Endothelial cell of umbilical vein (primary cell): ENCODE data around the gene C6orf163.

Experiments used
- CTCF ChIP-seq, 2 donors: IDR thresholded peaks; 1 replicate in 1 of 2; 2 replicates in 1 of 2; pipeline ENCODE4 v1.5.1; 2011; ENCODE audit warnings: low read length in 2 of 2, mild to moderate bottlenecking in 2 of 2, moderate library complexity in 2 of 2, control low read depth in 1 of 2, inconsistent platforms in 1 of 2, low read depth in 1 of 2; ENCODE audit not compliant: insufficient read depth in 1 of 2; ENCODE audit errors: extremely low read depth in 1 of 2
- FOS ChIP-seq: IDR thresholded peaks from 2 replicates; pipeline ENCODE4 v1.6.1; 2011; ENCODE audit warnings: mild to moderate bottlenecking, low read length, moderate library complexity, borderline replicate concordance; ENCODE audit not compliant: insufficient read depth
- GATA2 ChIP-seq: IDR thresholded peaks from 2 replicates; pipeline ENCODE4 v1.7.0; 2011; ENCODE audit warnings: low read depth, mild to moderate bottlenecking, moderate library complexity, mixed read lengths, low read length; ENCODE audit not compliant: insufficient read length, insufficient read depth

GRCh38 chr6:87376643-87377042 is 32.0 kb downstream of the C6orf163 start:
- TF ChIP-seq CTCF (IDR thresholded peaks at IDR 0.05; ENCODE audit: extremely low read depth in 1 of 2, insufficient read depth in 1 of 2, low read depth in 1 of 2, low read length in 2 of 2) (no peak), FOS (no peak), GATA2 (no peak)
